HCT116 (cell line): ENCODE measurements around the gene TRPM3.

Experiments used
- CEBPB ChIP-seq: IDR thresholded peaks from 2 replicates; pipeline ENCODE4 v1.6.1; 2012; ENCODE audit warnings: low read depth
- CTCF ChIP-seq, 3 experiments: fragments of 200-600 bp in 1 of 3; sonication (generic) in 1 of 3; IDR thresholded peaks in 2 of 3; conservative IDR thresholded peaks in 1 of 3; 2 replicates each; pipeline ENCODE4 v1.5.1; 2012 to 2017; ENCODE audit warnings: low read depth in 2 of 3, low read length in 2 of 3, antibody characterized with exemption in 1 of 3, borderline replicate concordance in 1 of 3, control low read depth in 1 of 3, mild to moderate bottlenecking in 1 of 3, mixed read lengths in 1 of 3, mixed run types in 1 of 3, moderate library complexity in 1 of 3; ENCODE audit not compliant: insufficient read depth in 1 of 3
- EGR1 ChIP-seq: IDR thresholded peaks from 2 replicates; pipeline ENCODE4 v1.6.1; 2012; ENCODE audit warnings: low read depth
- ELF1 ChIP-seq: IDR thresholded peaks from 2 replicates; pipeline ENCODE4 v1.6.1; 2012; ENCODE audit warnings: low read depth, borderline replicate concordance
- EZH2 ChIP-seq: fragments of 200-600 bp; sonication (generic); IDR thresholded peaks from 2 replicates; pipeline ENCODE4 v1.6.1; 2017; ENCODE audit warnings: antibody characterized with exemption, mixed run types
- EZH2phosphoT487 ChIP-seq: fragments of 200-600 bp; IDR thresholded peaks from 2 replicates; pipeline ENCODE4 v1.6.1; 2018; ENCODE audit warnings: antibody characterized with exemption, borderline replicate concordance
- JUND ChIP-seq: IDR thresholded peaks from 2 replicates; pipeline ENCODE4 v1.6.1; 2012
- MAX ChIP-seq: IDR thresholded peaks from 2 replicates; pipeline ENCODE4 v1.6.1; 2012
- POLR2A ChIP-seq: IDR thresholded peaks from 2 replicates; pipeline ENCODE4 v1.7.0; 2011; ENCODE audit warnings: borderline replicate concordance; ENCODE audit not compliant: insufficient read depth, insufficient read length; ENCODE audit errors: extremely low read depth
- POLR2AphosphoS5 ChIP-seq: IDR thresholded peaks from 2 replicates; pipeline ENCODE4 v1.6.1; 2011; ENCODE audit warnings: mild to moderate bottlenecking, low read depth, low read length, moderate library complexity
- RAD21 ChIP-seq: IDR thresholded peaks from 2 replicates; pipeline ENCODE4 v1.6.1; 2012; ENCODE audit warnings: low read depth, mild to moderate bottlenecking
- REST ChIP-seq: IDR thresholded peaks from 2 replicates; pipeline ENCODE4 v1.6.1; 2012; ENCODE audit warnings: low read depth
- TCF7L2 ChIP-seq: IDR thresholded peaks from 2 replicates; pipeline ENCODE4 v1.7.0; 2011; ENCODE audit warnings: borderline replicate concordance, inconsistent platforms; ENCODE audit not compliant: insufficient read depth, insufficient read length; ENCODE audit errors: extremely low read depth
- YY1 ChIP-seq: IDR thresholded peaks from 2 replicates; pipeline ENCODE4 v1.6.1; 2011; ENCODE audit warnings: low read length, low read depth, moderate library complexity, mild to moderate bottlenecking; ENCODE audit not compliant: insufficient replicate concordance; ENCODE audit errors: extremely low read depth

- TF ChIP-seq POLR2A (no peak), POLR2AphosphoS5 (no peak), CTCF (IDR thresholded peaks at IDR 0.05 in 2 of 3, conservative IDR thresholded peaks at IDR 0.05 in 1 of 3; ENCODE audit: borderline replicate concordance in 1 of 3, insufficient read depth in 1 of 3, low read depth in 2 of 3, low read length in 2 of 3) (no peak), EZH2phosphoT487 (no peak), REST (no peak), JUND (no peak), CEBPB (no peak), MAX (no peak), RAD21 (no peak), YY1 (no peak), TCF7L2 (no peak), EZH2 (no peak), ELF1 (no peak), EGR1 (no peak)
Observed at GRCh38 chr9:70682298-70682697, 439.1 kb downstream of the TRPM3 start.
